Esophagus squamous epithelium (tissue), 4 donors: ENCODE data around the gene NUP210L.

ENCODE experiments used
- POLR2A ChIP-seq, 4 donors: fragments of 450-650 bp; IDR thresholded peaks; one replicate each; pipeline ENCODE4 v1.6.1; 2017; ENCODE audit warnings: antibody characterized with exemption in 4 of 4, mild to moderate bottlenecking in 4 of 4, moderate library complexity in 3 of 4
- TF ChIP-seq, protein P1 (sequence below), 6 experiments: fragments of 450-650 bp in 4 of 6; fragments of 200-600 bp in 2 of 6; sonication (generic) in 2 of 6; IDR thresholded peaks; one replicate each; pipeline ENCODE4 v1.5.1; 2016 to 2019; ENCODE audit warnings: antibody characterized with exemption in 6 of 6, mild to moderate bottlenecking in 4 of 6, moderate library complexity in 4 of 6

DNA sequence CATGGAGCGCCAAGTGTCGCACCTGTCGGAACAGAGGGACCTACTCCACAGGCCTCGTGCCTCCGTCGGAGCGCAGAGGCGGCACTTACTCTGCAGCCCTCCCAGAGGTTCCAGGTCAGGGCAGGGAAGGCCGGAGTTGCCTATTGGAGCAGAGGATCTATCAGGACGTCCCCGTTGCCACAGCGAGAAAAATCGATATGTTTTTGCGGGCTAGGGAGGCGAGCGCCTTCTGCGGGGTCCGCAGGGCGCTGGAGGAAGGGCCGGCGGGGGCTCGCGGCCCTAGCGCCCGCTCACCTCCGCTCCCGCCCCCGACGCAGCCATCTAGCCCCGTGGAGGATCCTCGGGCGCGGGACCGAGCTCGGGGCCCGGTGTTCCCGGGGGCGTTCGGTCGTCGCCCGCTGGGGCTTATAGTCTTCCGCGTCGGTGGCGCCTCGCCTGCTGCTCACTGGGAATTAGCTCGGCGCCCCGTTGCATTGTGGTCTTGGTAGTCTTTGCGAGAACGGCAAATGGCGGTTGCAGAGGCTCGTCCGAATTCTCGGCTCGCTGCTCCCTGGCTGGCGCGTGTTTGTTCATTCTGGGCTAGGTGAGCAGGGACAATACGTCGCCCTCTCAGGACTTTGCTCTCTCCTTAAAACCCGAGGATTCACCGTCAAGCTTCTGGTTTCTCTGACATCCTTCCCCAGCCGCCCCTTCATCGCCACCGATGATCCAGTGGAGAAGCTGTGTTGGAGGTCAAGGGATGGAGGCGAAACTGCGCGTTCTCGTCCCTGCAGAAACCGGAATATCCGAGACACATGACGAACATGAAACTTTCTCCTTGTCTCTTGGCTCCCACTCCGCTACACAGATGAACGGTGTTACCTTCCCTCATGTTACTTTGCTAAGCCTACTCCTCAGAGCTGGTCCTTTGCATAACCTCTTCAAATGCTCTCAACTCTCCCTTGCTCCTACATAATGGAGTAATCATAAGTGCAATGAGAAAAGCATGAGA is 177.3 kb downstream of the NUP210L start, which contains the start of gene JTB:
- peak in 3 of 4 donors; percentile 69 to 95 (median 84) for TF ChIP-seq POLR2A (IDR thresholded peaks at IDR 0.05)
- TF ChIP-seq, protein P1, sequence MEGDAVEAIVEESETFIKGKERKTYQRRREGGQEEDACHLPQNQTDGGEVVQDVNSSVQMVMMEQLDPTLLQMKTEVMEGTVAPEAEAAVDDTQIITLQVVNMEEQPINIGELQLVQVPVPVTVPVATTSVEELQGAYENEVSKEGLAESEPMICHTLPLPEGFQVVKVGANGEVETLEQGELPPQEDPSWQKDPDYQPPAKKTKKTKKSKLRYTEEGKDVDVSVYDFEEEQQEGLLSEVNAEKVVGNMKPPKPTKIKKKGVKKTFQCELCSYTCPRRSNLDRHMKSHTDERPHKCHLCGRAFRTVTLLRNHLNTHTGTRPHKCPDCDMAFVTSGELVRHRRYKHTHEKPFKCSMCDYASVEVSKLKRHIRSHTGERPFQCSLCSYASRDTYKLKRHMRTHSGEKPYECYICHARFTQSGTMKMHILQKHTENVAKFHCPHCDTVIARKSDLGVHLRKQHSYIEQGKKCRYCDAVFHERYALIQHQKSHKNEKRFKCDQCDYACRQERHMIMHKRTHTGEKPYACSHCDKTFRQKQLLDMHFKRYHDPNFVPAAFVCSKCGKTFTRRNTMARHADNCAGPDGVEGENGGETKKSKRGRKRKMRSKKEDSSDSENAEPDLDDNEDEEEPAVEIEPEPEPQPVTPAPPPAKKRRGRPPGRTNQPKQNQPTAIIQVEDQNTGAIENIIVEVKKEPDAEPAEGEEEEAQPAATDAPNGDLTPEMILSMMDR (IDR thresholded peaks at IDR 0.05) = peak in 1 of 6 experiments; percentile 6
